ENCODE results near the gene CAMK2B.

Gene CAMK2B

GRCh38 chr7:44294325-44295069, 30.9 kb downstream of the CAMK2B start:
- H3K9ac ChIP-seq (ENCODE audit: low read length) = no peak overlapping the region
- H3K79me2 ChIP-seq (ENCODE audit: low read length) = no peaks in the 10 kb centered on the region
- DNase-seq = no peak
- H3K4me3 ChIP-seq (ENCODE audit: low read length) = no peak overlapping the region
- H4K20me1 ChIP-seq (ENCODE audit: insufficient read depth, low read length) = no peaks in the 10 kb centered on the region
- H3K9me3 ChIP-seq (replicated peaks; ENCODE audit: insufficient read depth, low read length) = no peaks in the 10 kb centered on the region
- H3F3A ChIP-seq (ENCODE audit: insufficient read depth, low read length) = no peaks in the 10 kb centered on the region
- no peaks in the 10 kb centered on the region for H3K36me3 ChIP-seq (replicated peaks; ENCODE audit: insufficient read depth, low read length)
- H3K9me2 ChIP-seq (replicated peaks; ENCODE audit: insufficient read depth, low read length) = no peaks in the 10 kb centered on the region
- no peaks in the 10 kb centered on the region for H3K4me1 ChIP-seq (ENCODE audit: low read length)
- H2AFZ ChIP-seq (ENCODE audit: low read length) = no peak overlapping the region
- H3K27me3 ChIP-seq (replicated peaks; ENCODE audit: insufficient read depth, low read length) = peaks cover 23% of the 10 kb centered on the region
- H3K4me2 ChIP-seq (ENCODE audit: low read depth, low read length) = no peak overlapping the region
- TF ChIP-seq EZH2phosphoT487 (IDR thresholded peaks at IDR 0.05; ENCODE audit: low read length) (no peak), EZH2 (optimal IDR thresholded peaks at IDR 0.05; ENCODE audit: low read depth, low read length) (no peak), CTCF (IDR thresholded peaks at IDR 0.05; ENCODE audit: low read length) (no peak)
- H3K27ac ChIP-seq (ENCODE audit: low read length) = no peak overlapping the region

- Histone ChIP-seq H3K4me2 (ENCODE audit: low read depth, low read length) (no peak overlapping the region), H4K20me1 (ENCODE audit: insufficient read depth, low read length) (no peaks in the 10 kb centered on the region)
- no peak for DNase-seq
Measured at GRCh38 chr7:44293561-44294324, 31.7 kb downstream of the CAMK2B start.

GRCh38 chr7:44292876-44293560, 32.4 kb downstream of the CAMK2B start:
- no peaks in the 10 kb centered on the region for H4K20me1 ChIP-seq (ENCODE audit: insufficient read depth, low read length)
- DNase-seq = no peak
- H3F3A ChIP-seq (ENCODE audit: insufficient read depth, low read length) = no peaks in the 10 kb centered on the region
- H3K9me3 ChIP-seq (replicated peaks; ENCODE audit: insufficient read depth, low read length) = no peaks in the 10 kb centered on the region
- no peak overlapping the region for H2AFZ ChIP-seq (ENCODE audit: low read length)
- H3K4me3 ChIP-seq (ENCODE audit: low read length) = no peak overlapping the region
- H3K27me3 ChIP-seq (replicated peaks; ENCODE audit: insufficient read depth, low read length) = peaks cover 23% of the 10 kb centered on the region
- H3K79me2 ChIP-seq (ENCODE audit: low read length) = no peaks in the 10 kb centered on the region
- TF ChIP-seq CTCF (IDR thresholded peaks at IDR 0.05; ENCODE audit: low read length) = no peak
- TF ChIP-seq EZH2 (optimal IDR thresholded peaks at IDR 0.05; ENCODE audit: low read depth, low read length) = no peak
- no peak for TF ChIP-seq EZH2phosphoT487 (IDR thresholded peaks at IDR 0.05; ENCODE audit: low read length)
- no peak overlapping the region for H3K27ac ChIP-seq (ENCODE audit: low read length)
- H3K4me2 ChIP-seq (ENCODE audit: low read depth, low read length) = no peak overlapping the region
- no peaks in the 10 kb centered on the region for H3K4me1 ChIP-seq (ENCODE audit: low read length)
- H3K9ac ChIP-seq (ENCODE audit: low read length) = no peak overlapping the region
- H3K36me3 ChIP-seq (replicated peaks; ENCODE audit: insufficient read depth, low read length) = no peaks in the 10 kb centered on the region
- no peaks in the 10 kb centered on the region for H3K9me2 ChIP-seq (replicated peaks; ENCODE audit: insufficient read depth, low read length)

More at GRCh38 chr7:44293561-44294324, 31.7 kb downstream of the CAMK2B start:
- Histone ChIP-seq H2AFZ (ENCODE audit: low read length) (no peak overlapping the region), H3F3A (ENCODE audit: insufficient read depth, low read length) (no peaks in the 10 kb centered on the region), H3K36me3 (replicated peaks; ENCODE audit: insufficient read depth, low read length) (no peaks in the 10 kb centered on the region), H3K9ac (ENCODE audit: low read length) (no peak overlapping the region), H3K4me1 (ENCODE audit: low read length) (no peaks in the 10 kb centered on the region), H3K4me3 (ENCODE audit: low read length) (no peak overlapping the region), H3K79me2 (ENCODE audit: low read length) (no peaks in the 10 kb centered on the region), H3K9me2 (replicated peaks; ENCODE audit: insufficient read depth, low read length) (no peaks in the 10 kb centered on the region), H3K27me3 (replicated peaks; ENCODE audit: insufficient read depth, low read length) (peaks cover 23% of the 10 kb centered on the region), H3K9me3 (replicated peaks; ENCODE audit: insufficient read depth, low read length) (no peaks in the 10 kb centered on the region), H3K27ac (ENCODE audit: low read length) (no peak overlapping the region)
- TF ChIP-seq EZH2 (optimal IDR thresholded peaks at IDR 0.05; ENCODE audit: low read depth, low read length) = no peak
- TF ChIP-seq CTCF (IDR thresholded peaks at IDR 0.05; ENCODE audit: low read length) = no peak
- no peak for TF ChIP-seq EZH2phosphoT487 (IDR thresholded peaks at IDR 0.05; ENCODE audit: low read length)

All from MM.1S (cell line).